ENCODE measurements around the gene TANC1.

DNA sequence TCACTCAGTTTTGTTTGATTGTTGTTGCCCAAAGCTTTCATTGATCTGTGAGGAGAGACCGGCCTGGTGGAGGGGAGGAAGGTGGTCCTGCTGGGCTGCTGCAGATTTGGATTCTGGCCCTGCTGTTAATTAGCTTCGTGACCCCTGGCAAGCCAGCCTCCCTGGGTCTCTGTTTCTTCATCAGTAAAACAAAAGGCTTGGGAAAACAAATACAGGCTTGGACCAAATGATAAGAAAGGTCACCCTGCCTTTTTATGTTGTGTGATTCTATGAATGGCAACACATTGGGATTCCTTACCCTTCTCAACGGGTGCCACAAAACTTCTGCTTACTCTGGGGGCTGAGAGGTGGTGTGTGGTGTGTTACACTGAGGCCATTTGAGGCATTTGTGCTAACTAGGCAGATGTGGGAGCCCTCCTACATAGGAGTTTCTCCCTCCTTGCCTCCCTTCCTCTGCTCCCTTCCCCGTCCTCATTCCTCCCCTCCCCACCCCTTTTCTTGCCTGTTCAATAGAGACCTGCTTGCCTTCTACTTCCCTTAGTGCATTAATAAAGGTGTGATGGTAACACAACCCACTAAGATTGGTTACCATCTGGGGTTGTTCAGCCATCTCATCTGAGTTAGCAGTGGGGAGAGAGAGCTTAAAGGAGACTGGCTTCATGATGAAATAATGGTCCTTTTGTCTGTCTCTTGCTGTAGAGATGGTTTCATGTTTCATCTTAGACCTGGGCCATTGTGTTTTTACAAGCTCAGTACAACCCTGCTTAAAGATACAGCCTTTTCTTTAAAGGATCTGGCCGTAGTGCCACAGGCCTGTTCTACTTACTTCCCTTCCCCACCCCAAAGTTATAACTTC, 96.2 kb downstream of the TANC1 start:
- TF ChIP-seq EZH2 (IDR thresholded peaks at IDR 0.05; ENCODE audit: insufficient read depth, low read length) (no peak), CTCF (IDR thresholded peaks at IDR 0.05; ENCODE audit: insufficient read depth, low read depth, low read length) (no peak)

All from astrocyte (in vitro differentiated cells and primary cell).